Daoy (cell line): Measurements from ENCODE around the gene RAB12. TPM values are rescaled to one million over a fixed set of nuclear protein-coding genes. Genes with fewer than 3 reads are reported as not detected.
"Not testable (repeated sequence)": the region's sequence is repeated elsewhere in the genome, so short reads cannot be mapped to it uniquely, and the experiment has no call there.

Source experiments
- DNase-seq: peaks from one replicate; pipeline ENCODE4 v3.0.0-alpha.2; 2015; ENCODE audit warnings: low read depth
- total RNA-seq: library from RNA; depleted of rRNA; stranded (reverse); fragments of >200 nt; shearing (Covaris generic); gene quantifications from 2 replicates; pipeline ENCODE4 v1.2.3, GENCODE V29; 2014

The RAB12 gene
- total RNA-seq, 1 experiment from 2014 or later, result 33.1 TPM

DNA sequence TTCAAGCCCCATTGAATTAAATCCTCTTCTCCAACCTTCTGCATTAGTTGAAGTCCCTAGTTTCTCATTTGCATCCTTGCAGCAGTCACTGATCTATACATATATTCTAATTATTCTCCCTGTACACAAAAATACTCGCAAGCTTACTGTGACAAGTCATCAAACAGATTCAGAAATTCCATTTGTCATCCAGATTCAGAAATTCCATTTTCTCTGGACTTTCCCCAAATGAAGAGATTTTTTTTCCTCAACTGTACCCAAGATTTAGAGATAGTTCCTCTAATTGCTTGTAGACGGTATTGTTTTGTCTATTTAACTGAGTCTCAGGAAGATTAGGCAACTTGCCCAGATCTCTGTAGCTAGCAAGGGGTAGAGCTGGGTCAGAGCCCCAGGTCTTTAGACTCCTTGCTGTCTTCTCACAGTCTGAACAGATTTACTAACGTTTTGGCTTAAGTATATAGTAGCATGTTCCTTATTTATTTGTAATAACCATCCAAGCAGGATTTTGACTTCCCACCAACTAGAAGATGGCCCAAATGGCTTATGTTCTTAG is 34.2 kb downstream of the RAB12 start:
- DNase-seq, result no peak

GRCh38 chr18:8647359-8647758 is 38.1 kb downstream of the RAB12 start:
- not testable (repeated sequence) for DNase-seq

DNA sequence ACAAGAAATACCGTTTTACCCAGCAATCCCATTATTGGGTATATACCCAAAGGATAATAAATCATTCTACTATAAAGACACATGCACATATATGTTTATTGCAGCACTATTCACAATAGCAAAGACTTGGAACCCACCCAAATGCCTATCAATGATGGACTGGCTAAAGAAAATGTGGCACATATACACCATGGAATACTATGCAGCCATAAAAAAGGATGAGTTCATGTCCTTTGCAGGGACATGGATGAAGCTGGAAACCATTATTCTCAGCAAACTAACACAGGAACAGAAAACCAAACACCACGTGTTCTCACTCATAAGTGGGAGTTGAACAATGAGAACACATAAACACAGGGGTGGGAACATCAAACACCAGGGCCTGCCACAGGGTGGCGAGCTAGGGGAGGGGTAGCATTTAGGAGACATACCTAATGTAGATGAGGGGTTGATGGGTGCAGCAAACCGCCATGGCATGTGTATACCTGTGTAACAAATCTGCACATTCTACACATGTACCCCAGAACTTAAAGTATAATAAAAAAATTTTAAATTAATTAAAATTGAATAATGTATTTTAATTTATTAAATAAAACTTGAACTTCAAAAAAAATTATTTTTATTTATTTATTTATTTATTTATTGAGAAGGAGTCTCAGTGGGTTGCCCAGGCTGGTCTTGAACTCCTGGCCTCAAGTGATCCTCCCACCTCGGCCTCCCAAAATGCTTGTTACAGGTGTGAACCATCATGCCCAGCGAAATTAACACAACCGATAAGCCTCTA is 42.4 kb downstream of the RAB12 start:
- DNase-seq, result not testable (repeated sequence)

DNA sequence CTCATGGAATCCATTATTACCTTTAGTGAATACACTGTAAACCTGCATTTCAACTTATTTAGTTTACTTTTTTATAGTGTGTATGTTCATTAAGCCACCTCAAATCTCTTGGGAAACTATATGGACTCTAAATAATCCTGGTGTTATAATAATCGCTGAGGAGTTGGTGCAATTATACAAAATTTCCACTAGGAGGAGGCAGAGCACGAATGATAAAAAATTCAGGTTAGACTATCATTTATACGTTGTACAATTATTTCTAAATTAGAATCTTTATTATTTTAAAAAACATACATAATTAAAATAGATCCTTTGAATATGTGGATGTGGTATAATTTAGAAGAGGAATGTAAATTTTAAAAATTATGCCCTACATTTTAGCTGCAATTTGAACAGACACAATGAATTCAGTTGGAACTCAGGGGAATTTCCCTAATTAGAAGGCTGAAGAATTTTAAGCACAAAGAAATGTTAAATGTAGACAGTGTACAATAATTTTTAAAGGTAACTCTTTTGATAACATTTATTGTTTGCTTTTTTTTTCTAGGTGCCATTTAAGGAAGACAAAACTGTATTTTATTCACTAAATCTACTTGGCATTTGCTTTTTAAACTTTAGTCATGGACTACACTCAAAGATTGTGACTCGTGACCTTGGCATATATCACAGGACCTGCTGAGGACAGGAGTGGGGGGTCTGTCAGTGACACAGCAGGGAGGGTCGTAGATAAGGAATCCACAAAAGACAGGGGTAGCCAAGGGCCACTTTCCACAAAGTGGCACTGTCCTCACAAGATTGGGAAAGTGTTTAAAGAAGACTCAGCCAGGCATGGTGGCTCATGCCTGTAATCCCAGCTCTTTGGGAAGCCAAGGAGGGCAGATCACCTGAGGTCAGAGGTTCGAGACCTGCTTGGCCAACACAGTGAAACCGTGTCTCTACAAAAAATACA is 45.5 kb downstream of the RAB12 start:
- DNase-seq, result no peak

DNA sequence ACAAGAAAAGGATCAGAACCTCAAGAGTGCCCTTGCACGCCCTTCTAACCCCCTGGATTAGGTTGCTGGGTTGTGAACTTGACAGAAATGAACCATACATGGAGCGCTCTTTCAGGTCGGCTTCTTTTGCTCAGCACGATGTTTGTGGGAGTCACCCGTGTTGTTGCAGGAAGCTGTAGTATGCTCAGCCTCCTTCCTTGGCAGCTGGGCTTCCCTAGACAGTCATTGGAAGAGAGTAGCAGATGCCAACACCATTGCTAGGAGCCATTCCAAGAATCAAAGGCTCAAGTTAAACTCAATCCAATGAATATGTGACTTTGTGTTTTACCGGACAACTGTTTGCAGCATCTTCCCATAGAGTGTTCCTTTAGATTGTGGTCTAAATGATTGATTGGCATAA is 47.0 kb downstream of the RAB12 start:
- no peak for DNase-seq

DNA sequence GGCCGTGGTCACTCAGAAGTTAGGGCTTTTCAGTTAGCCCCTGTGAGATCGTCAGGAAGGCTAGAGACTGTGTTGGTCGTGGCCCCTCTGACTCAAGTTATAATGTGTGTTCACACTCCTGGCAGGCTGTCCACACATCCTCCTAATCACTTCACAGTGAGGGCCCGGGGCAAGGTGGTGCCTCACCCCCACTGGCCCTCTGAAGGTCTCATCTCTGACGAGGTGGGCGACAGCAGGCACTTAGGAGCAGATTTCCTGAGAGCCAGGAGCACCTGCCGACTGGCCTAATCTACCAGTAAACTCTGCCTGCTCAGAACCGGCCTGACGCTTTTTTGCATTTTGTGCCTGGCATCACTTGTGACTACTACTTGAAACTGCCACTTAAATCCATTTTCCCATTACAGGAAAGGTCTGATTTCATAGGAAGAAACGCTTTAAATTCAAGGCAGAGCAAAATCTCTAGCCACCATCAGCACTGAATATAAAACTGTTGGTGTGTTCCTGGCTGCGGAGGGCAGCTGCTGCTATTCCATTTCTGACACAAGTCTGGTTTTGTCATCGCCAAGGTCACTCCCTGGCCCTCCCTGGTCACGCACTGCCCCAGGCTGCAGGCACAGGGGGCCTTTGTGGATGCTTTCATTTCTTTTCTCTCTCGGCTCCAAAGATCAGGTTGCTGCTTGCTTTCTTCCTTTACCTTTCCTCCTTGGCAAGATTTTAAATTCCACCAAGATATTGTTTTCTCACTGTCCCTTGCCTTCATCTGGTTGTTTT is 48.0 kb downstream of the RAB12 start:
- DNase-seq, result no peak

DNA sequence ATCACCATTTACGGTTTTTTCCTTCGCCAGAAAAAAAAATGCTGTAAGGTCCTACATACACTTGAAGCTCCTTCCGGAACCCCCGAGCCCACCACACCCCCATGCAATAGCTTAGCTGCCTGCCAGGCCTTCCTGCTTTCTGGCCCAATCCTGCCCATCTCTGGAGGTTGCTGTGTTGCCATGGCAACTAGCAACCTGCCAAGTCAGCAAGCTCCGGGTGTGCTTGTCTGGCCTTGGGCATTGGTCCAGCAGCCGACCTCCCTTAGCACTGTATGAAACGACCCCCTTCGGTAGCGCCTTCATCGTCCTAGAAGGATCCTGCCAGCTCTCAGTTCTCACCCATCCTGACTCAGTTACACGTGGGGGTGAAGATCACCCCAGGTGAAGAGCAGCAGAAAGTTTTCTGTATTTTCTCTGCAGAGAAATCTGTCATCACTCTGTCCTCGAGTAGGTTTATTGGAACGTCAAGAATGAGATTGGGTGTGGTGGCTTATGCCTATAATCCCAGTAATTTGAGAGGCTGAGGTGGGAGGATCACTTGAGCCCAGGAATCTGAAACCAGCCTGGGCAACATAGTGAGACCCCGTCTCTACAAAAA is 48.7 kb downstream of the RAB12 start:
- no peak for DNase-seq

DNA sequence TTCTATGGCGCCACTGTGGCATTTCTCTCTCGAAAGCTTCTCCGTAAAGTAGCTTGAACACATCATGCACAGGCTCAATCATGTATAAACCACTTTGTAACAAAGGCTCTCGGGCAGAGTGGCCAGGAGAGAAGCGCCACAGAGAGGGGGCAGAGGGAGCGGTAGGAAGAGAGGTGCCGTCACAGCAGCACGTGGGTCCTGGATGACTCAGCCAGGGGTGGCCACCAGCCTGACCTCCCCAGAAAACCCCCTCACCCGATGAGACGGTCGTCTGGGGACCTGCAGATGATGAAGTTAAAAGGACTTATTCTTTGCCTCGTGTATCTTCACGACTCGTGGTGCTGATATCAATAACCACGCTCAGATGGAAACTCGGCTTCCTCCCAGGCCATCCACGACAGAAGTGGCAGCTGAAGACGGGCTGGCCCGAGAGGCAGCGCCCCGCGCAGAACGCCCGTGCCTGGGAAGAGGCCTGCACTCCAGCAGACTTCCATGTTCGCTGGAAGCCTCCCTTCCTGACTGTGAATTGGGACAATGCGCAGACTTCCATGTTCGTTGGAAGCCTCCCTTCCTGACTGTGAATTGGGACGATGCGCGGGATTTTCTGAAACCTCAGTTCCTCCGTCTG is 49.7 kb downstream of the RAB12 start:
- DNase-seq, result no peak

- DNase-seq, result no peak
These were observed 50.5 kb downstream of the RAB12 start for GRCh38 chr18:8659609-8660242.

GRCh38 chr18:8660316-8660715 is 51.1 kb downstream of the RAB12 start:
- DNase-seq, result no peak

- DNase-seq, result peak; percentile 34
These were observed 52.7 kb downstream of the RAB12 start for GRCh38 chr18:8661754-8662559.

GRCh38 chr18:8662560-8663255 is 53.5 kb downstream of the RAB12 start:
- no peak for DNase-seq

DNA sequence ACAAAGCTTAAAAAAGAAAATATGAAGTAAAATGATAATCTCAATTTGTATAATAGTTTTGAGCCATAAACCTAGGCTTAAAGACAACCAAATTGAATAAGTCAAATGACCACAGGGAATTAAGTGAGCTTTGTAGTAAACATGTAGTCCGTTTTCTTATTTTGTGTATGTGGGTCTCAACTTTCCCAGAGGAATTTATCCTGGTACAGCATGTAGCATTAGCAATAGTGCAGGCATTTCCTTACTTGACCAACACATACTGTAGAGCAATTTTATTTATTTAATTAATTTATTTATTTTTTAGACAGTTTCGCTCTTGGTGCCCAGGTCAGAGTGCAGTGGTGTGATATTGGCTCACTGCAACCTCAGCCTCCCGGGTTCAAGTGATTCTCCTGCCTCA is 58.6 kb downstream of the RAB12 start:
- no peak for DNase-seq

GRCh38 chr18:8668381-8668780 is 59.1 kb downstream of the RAB12 start:
- no peak for DNase-seq

- DNase-seq, result no peak
These were observed 60.3 kb downstream of the RAB12 start for GRCh38 chr18:8669571-8669970.

DNA sequence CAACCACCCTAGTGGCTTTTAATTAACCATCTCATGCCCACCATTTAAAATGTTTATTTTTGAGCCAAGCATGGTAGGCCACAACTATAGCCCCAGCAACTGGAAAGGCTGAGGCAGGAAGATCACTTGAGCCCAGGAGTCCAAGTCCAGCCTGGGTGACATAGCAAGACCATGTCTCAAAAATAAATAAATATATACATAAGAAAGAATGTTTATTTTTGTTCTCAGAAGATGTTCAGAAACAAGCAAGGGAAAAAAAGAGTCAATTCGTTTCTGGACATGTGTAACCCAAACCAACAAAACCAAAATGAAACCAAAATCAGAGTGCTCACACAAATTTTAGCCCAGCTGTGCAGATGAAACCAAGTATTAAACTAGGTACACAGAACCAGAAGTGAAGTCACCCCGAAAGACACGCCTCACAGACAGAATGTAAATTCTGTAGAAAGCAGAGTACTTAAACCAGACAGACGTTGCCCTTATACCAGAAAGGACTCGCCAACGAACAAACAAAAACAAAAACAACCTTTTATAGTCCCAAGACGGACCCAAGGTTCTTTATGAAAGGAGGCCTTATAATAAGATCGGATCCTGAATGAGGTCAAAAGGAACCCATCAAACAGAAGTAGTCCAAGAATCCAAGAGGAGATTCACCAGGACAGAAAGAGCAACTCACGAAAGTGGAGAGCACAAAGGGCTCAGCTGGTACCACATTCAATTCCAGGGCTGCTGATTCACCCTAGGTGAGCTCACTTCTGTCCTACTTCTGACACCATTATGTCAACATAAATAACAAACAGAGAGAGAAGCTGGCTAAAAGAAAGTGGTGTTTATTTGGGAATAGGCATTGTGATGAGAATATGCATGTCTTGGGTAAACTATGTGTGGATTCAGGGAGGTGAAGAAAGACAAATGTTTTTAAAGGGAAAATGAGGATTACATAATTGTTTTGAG is 64.3 kb downstream of the RAB12 start:
- DNase-seq, result no peak

DNA sequence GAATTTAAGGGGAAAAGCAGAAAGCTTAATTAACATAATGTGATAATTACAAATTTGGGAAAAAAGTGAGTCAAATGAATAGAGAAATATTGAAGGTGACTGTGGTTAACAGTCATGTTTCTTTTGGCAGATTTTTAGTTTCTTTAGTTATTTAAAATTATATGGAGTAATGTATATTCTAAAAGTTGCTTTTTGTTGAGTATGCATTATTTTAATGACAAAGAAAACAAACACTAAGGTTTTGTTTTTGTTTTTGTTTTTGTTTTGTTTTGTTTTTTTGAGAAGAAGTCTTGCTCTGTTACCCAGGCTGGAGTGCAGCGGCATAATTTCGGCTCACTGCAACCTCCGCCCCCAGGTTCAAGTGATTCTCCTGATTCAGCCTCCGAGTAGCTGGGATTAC is 65.8 kb downstream of the RAB12 start:
- no peak for DNase-seq

- no peak for DNase-seq
These were observed 72.0 kb downstream of the RAB12 start for GRCh38 chr18:8681196-8681595.
